Natural killer cell (primary cell): Measurements from ENCODE around the gene RSBN1L. TPM values are rescaled to one million over a fixed set of nuclear protein-coding genes. Genes with fewer than 3 reads are reported as not detected.
A peak's percentile ranks its signal among the peaks of the same experiment; 100 is the strongest.
"Not testable (repeated sequence)": the region's sequence is repeated elsewhere in the genome, so short reads cannot be mapped to it uniquely, and the experiment has no call there.

ENCODE experiments used
- ATAC-seq, 3 donors: fragments of 150-1000 bp in 2 of 3; fragments of 200-7000 bp in 1 of 3; cut with Tn5 transposase; 1 replicate in 1 of 3; 2 replicates in 2 of 3; pipeline ENCODE4 v1.10.0; 2021; ENCODE audit warnings: mild to moderate bottlenecking in 2 of 3, moderate library complexity in 2 of 3
- DNase-seq, 2 donors: peaks; one replicate each; pipeline versions ENCODE4 v3.0.0 to v3.0.0-alpha.2; 2013 to 2021; ENCODE audit warnings: mixed read lengths in 1 of 2
- H3K27ac ChIP-seq: one replicate; pipeline ENCODE4 v1.5.1; 2013; ENCODE audit warnings: mild to moderate bottlenecking, low read length
- H3K27me3 ChIP-seq: one replicate; pipeline ENCODE4 v1.6.1; 2013; ENCODE audit warnings: low read length; ENCODE audit not compliant: control insufficient read depth, insufficient read depth
- H3K36me3 ChIP-seq: one replicate; pipeline ENCODE4 v1.6.1; 2013; ENCODE audit warnings: low read length; ENCODE audit not compliant: control insufficient read depth, insufficient read depth
- H3K4me1 ChIP-seq: one replicate; pipeline ENCODE4 v1.6.1; 2013; ENCODE audit warnings: low read length; ENCODE audit not compliant: control insufficient read depth, insufficient read depth
- H3K4me3 ChIP-seq: one replicate; pipeline ENCODE4 v1.5.1; 2013; ENCODE audit warnings: low read length
- H3K9me3 ChIP-seq: one replicate; pipeline ENCODE4 v1.6.1; 2013; ENCODE audit warnings: low read length; ENCODE audit not compliant: control insufficient read depth, insufficient read depth
- H3K27ac Mint-ChIP-seq, 2 donors: one replicate each; pipeline ENCODE4 v1.8.0; 2022; ENCODE audit warnings: mild to moderate bottlenecking in 2 of 2, mixed read lengths in 2 of 2, moderate library complexity in 1 of 2
- H3K27me3 Mint-ChIP-seq, 2 donors: one replicate each; pipeline ENCODE4 v1.8.0; 2022; ENCODE audit warnings: low read depth in 2 of 2, mixed read lengths in 2 of 2
- H3K36me3 Mint-ChIP-seq: one replicate; pipeline ENCODE4 v1.8.0; 2022; ENCODE audit warnings: mixed read lengths
- H3K4me1 Mint-ChIP-seq, 2 donors: one replicate each; pipeline ENCODE4 v1.8.0; 2022; ENCODE audit warnings: mixed read lengths in 2 of 2
- H3K4me3 Mint-ChIP-seq: one replicate; pipeline ENCODE4 v1.8.0; 2022; ENCODE audit warnings: mild to moderate bottlenecking, moderate library complexity, mixed read lengths
- H3K9me3 Mint-ChIP-seq, 2 donors: one replicate each; pipeline ENCODE4 v1.8.0; 2022; ENCODE audit warnings: mixed read lengths in 2 of 2
- CTCF ChIP-seq: fragments of 200-600 bp; IDR thresholded peaks from one replicate; pipeline ENCODE4 v1.8.0; 2022; ENCODE audit warnings: antibody characterized with exemption
- WGBS: methylation state at CpG from one replicate; pipeline ENCODE4 v1.1.7; 2013; ENCODE audit warnings: missing lambda C conversion rate; ENCODE audit not compliant: insufficient coverage; 5-methylcytosine and 5-hydroxymethylcytosine counted together
- intact Hi-C: fragments of 100-400 bp; cut with micrococcal nuclease; formaldehyde crosslinking; loops from one replicate; pipeline ENCODE4 v1.14.2; 2022
- total RNA-seq, 4 donors: library from RNA; stranded (reverse); fragments of 120-200 nt in 1 of 4; gene quantifications; one replicate each; pipeline versions ENCODE4 v1.2.3 to v1.2.4, GENCODE V29; 2013 to 2022

Gene RSBN1L
- total RNA-seq, 3 donors from 2014 or later (not counting 1 experiment from before 2014, with no cell fraction given): 23.9 to 34.4 (median 33.4) TPM

GRCh38 chr7:77710861-77711260 lies 14.6 kb downstream of the RSBN1L start:
- no peak for ATAC-seq

GRCh38 chr7:77714195-77714594 lies 17.9 kb downstream of the RSBN1L start:
- Histone ChIP-seq H3K27me3 (no peaks in the 10 kb centered on the region), H3K4me1 (peaks cover 3% of the 10 kb centered on the region), H3K27ac (no peak overlapping the region), H3K36me3 (peaks cover 6% of the 10 kb centered on the region), H3K4me3 (no peak overlapping the region), H3K9me3 (no peaks in the 10 kb centered on the region)
- Mint-ChIP-seq H3K27ac (peak overlapping the region; percentile 56 to 58), H3K36me3 (no peaks in the 10 kb centered on the region), H3K27me3 (no peaks in the 10 kb centered on the region), H3K4me3 (no peak overlapping the region), H3K4me1 (peaks cover 55 to 65% of the 10 kb centered on the region in 2 donors), H3K9me3 (no peaks in the 10 kb centered on the region)
- no peak for ATAC-seq
- no peak for DNase-seq
- intact Hi-C loops: no loop called here
- no CpG with 5 or more reads among the region's 2 CpGs for WGBS
- TF ChIP-seq CTCF: no peak

More at GRCh38 chr7:77710861-77711260, 14.6 kb downstream of the RSBN1L start:
- WGBS: 93% methylated on average over 3 of the region's 3 CpGs
- intact Hi-C loops: no loop called here
- Histone ChIP-seq H3K4me3 (no peak overlapping the region), H3K27me3 (no peaks in the 10 kb centered on the region), H3K9me3 (no peaks in the 10 kb centered on the region), H3K36me3 (peaks cover 9% of the 10 kb centered on the region), H3K27ac (no peak overlapping the region), H3K4me1 (no peaks in the 10 kb centered on the region)
- no peaks in the 10 kb centered on the region for H3K36me3 Mint-ChIP-seq
- H3K27ac Mint-ChIP-seq: peak overlapping the region; percentile 17 to 21
- TF ChIP-seq CTCF: no peak
- peaks cover 40 to 57% of the 10 kb centered on the region in 2 donors for H3K4me1 Mint-ChIP-seq
- DNase-seq: no peak
- H3K4me3 Mint-ChIP-seq: no peak overlapping the region
- H3K27me3 Mint-ChIP-seq: no peaks in the 10 kb centered on the region
- H3K9me3 Mint-ChIP-seq: no peaks in the 10 kb centered on the region

GRCh38 chr7:77714931-77715330 lies 18.7 kb downstream of the RSBN1L start:
- H3K27ac ChIP-seq, H3K36me3 ChIP-seq, H3K4me3 ChIP-seq, DNase-seq, H3K27me3 Mint-ChIP-seq, intact Hi-C loops, H3K9me3 Mint-ChIP-seq, H3K4me3 Mint-ChIP-seq, H3K9me3 ChIP-seq, H3K4me1 ChIP-seq, H3K27me3 ChIP-seq, H3K36me3 Mint-ChIP-seq: not testable (repeated sequence)
- peak in 1 of 3 donors; percentile 49 for ATAC-seq
- H3K27ac Mint-ChIP-seq: peak overlapping the region; percentile 43 to 56
- peaks cover 50 to 59% of the 10 kb centered on the region in 2 donors for H3K4me1 Mint-ChIP-seq

- no peak for TF ChIP-seq CTCF
- Mint-ChIP-seq H3K4me3 (no peak overlapping the region), H3K27me3 (no peaks in the 10 kb centered on the region), H3K4me1 (peaks cover 39 to 46% of the 10 kb centered on the region in 2 donors), H3K36me3 (no peaks in the 10 kb centered on the region), H3K9me3 (no peaks in the 10 kb centered on the region), H3K27ac (peak overlapping the region in 1 of 2 donors; percentile 45)
- WGBS: 100% methylated on average over 2 of the region's 3 CpGs
- intact Hi-C loops: no loop called here
- no peak for ATAC-seq
- Histone ChIP-seq H3K4me1 (peaks cover 7% of the 10 kb centered on the region), H3K9me3 (no peaks in the 10 kb centered on the region), H3K4me3 (no peak overlapping the region), H3K27me3 (no peaks in the 10 kb centered on the region), H3K27ac (no peak overlapping the region), H3K36me3 (peaks cover 3% of the 10 kb centered on the region)
- no peak for DNase-seq
Observed at GRCh38 chr7:77716804-77717203, 20.5 kb downstream of the RSBN1L start.

- H3K4me3 ChIP-seq, DNase-seq, H3K9me3 ChIP-seq, ATAC-seq, H3K4me3 Mint-ChIP-seq, H3K4me1 ChIP-seq, H3K27me3 Mint-ChIP-seq, H3K36me3 ChIP-seq, H3K27ac ChIP-seq, H3K9me3 Mint-ChIP-seq, H3K36me3 Mint-ChIP-seq, H3K27me3 ChIP-seq, intact Hi-C loops: not testable (repeated sequence)
- peak overlapping the region; percentile 33 to 71 for H3K27ac Mint-ChIP-seq
- 93% methylated on average over 4 of the region's 5 CpGs for WGBS
- H3K4me1 Mint-ChIP-seq: peaks cover 39 to 46% of the 10 kb centered on the region in 2 donors
Observed at GRCh38 chr7:77717566-77717965, 21.3 kb downstream of the RSBN1L start.
